GM18520 (cell line): Measurements from ENCODE around the gene KIR3DL3.
"Not testable (repeated sequence)": the region's sequence is repeated elsewhere in the genome, so short reads cannot be mapped to it uniquely, and the experiment has no call there.

Source experiments
- ATAC-seq: cut with Tn5 transposase; IDR thresholded peaks from one replicate; pipeline ENCODE4 v1.9.1; 2021; ENCODE audit not compliant: unreplicated experiment

Gene KIR3DL3

GRCh38 chr19:54724142-54724541 is at the start of gene KIR3DL3:
KIR3DL3 (plus strand) TSS chr19:54724442; CDS start chr19:54724497, 55 bp downstream.
- ATAC-seq, result no peak

- ATAC-seq, result not testable (repeated sequence)
Measured at GRCh38 chr19:54676210-54676834, 47.9 kb upstream of the KIR3DL3 start.

GRCh38 chr19:54677217-54677616 is 47.0 kb upstream of the KIR3DL3 start:
- ATAC-seq, result no peak

GRCh38 chr19:54681596-54681995 is 42.6 kb upstream of the KIR3DL3 start:
- not testable (repeated sequence) for ATAC-seq

GRCh38 chr19:54682306-54682856 is 41.9 kb upstream of the KIR3DL3 start:
- ATAC-seq, result no peak

- ATAC-seq, result no peak
Measured at GRCh38 chr19:54684527-54684926, 39.7 kb upstream of the KIR3DL3 start.

- no peak for ATAC-seq
Measured at GRCh38 chr19:54691582-54692297, 32.5 kb upstream of the KIR3DL3 start.

- no peak for ATAC-seq
Measured at GRCh38 chr19:54692298-54692615, 32.0 kb upstream of the KIR3DL3 start.

GRCh38 chr19:54694648-54695047 is 29.6 kb upstream of the KIR3DL3 start:
- no peak for ATAC-seq

GRCh38 chr19:54696117-54696548 is 28.1 kb upstream of the KIR3DL3 start:
- ATAC-seq, result no peak

- no peak for ATAC-seq
Measured at GRCh38 chr19:54696766-54697165, 27.5 kb upstream of the KIR3DL3 start.

- ATAC-seq, result not testable (repeated sequence)
Measured at GRCh38 chr19:54697716-54698115, 26.5 kb upstream of the KIR3DL3 start.

- ATAC-seq, result no peak
Measured at GRCh38 chr19:54704928-54705327, 19.3 kb upstream of the KIR3DL3 start.

- ATAC-seq, result no peak
Measured at GRCh38 chr19:54707962-54708361, 16.3 kb upstream of the KIR3DL3 start.

- no peak for ATAC-seq
Measured at GRCh38 chr19:54708781-54709180, 15.5 kb upstream of the KIR3DL3 start.

- no peak for ATAC-seq
Measured at GRCh38 chr19:54709212-54709948, 14.9 kb upstream of the KIR3DL3 start.

GRCh38 chr19:54709956-54710355 is 14.3 kb upstream of the KIR3DL3 start:
- not testable (repeated sequence) for ATAC-seq

GRCh38 chr19:54724644-54725043 is 402 bp downstream of the KIR3DL3 start:
- ATAC-seq, result no peak

- ATAC-seq, result no peak
Measured at GRCh38 chr19:54725321-54725720, 1.1 kb downstream of the KIR3DL3 start.

- ATAC-seq, result no peak
Measured at GRCh38 chr19:54727562-54727961, 3.3 kb downstream of the KIR3DL3 start.

- no peak for ATAC-seq
Measured at GRCh38 chr19:54728167-54728566, 3.9 kb downstream of the KIR3DL3 start.
